Placental pericyte (primary cell): ENCODE results near the gene MOSPD3. TPM values are rescaled to one million over a fixed set of nuclear protein-coding genes. Genes with fewer than 3 reads are reported as not detected.

Experiments used
- small RNA-seq: library from RNA; depleted of rRNA; stranded (forward); fragments of <200 nt; gene quantifications from one replicate; pipeline ENCODE3, GENCODE V24; 2012; ENCODE audit warnings: low replicate concordance
- total RNA-seq: library from RNA; depleted of rRNA; stranded (reverse); fragments of >200 nt; gene quantifications from 2 replicates; pipeline ENCODE4 v1.2.3, GENCODE V29; 2012

MOSPD3 gene
- 7.0 and 9.0 TPM in 2 replicates for total RNA-seq

GRCh38 chr7:100611983-100612729, at the start of gene MOSPD3:
Gene MOSPD3 (plus strand): TSS chr7:100612540. CDS start chr7:100612792, 252 bp downstream.

GRCh38 chr7:100573691-100574361, 38.5 kb upstream of the MOSPD3 start, which contains the start of gene SAP25:
Gene SAP25 (minus strand): TSS chr7:100573900. CDS start chr7:100573742, 158 bp downstream.

GRCh38 chr7:100585511-100586265, 26.7 kb upstream of the MOSPD3 start, which contains the start of gene LRCH4:
Gene LRCH4 (minus strand): TSS chr7:100586129. CDS start chr7:100586100, 29 bp downstream.

GRCh38 chr7:100586266-100587025, 25.9 kb upstream of the MOSPD3 start, which contains the start of gene FBXO24:
Gene FBXO24 (plus strand): TSS chr7:100586328. CDS start chr7:100586626, 298 bp downstream.

GRCh38 chr7:100641463-100641859, 29.1 kb downstream of the MOSPD3 start, which contains the start of gene TFR2:
Gene TFR2 (minus strand): TSS chr7:100641552. CDS start chr7:100641509, 43 bp downstream.

GRCh38 chr7:100655908-100656674, 43.8 kb downstream of the MOSPD3 start, which contains the start of gene ACTL6B:
Gene ACTL6B (minus strand): TSS chr7:100656448. CDS start chr7:100656354, 94 bp downstream.

Small RNA genes within 50 kb of the gene (small RNA-seq; reads per million reads assigned to genes)
- not detected for gene SAP25

Other genes with a start within 250 kb of the MOSPD3 start
- not detected in 2 replicates for gene PILRA, start 239.1 kb upstream of the MOSPD3 start, total RNA-seq
- gene ZCWPW1, start 183.8 kb upstream of the MOSPD3 start, total RNA-seq = 0.43 and 0.88 TPM in 2 replicates
- 26.9 and 43.7 TPM in 2 replicates for gene MEPCE, start 182.7 kb upstream of the MOSPD3 start, total RNA-seq
- gene PPP1R35, start 176.0 kb upstream of the MOSPD3 start, total RNA-seq = 15.3 and 27.5 TPM in 2 replicates
- 0.72 and 0.88 TPM in 2 replicates for gene SPACDR, start 148.3 kb upstream of the MOSPD3 start, total RNA-seq
- 35.5 and 37.9 TPM in 2 replicates for gene TSC22D4, start 133.3 kb upstream of the MOSPD3 start, total RNA-seq
- 0.72 and 1.8 TPM in 2 replicates for gene NYAP1, start 128.6 kb upstream of the MOSPD3 start, total RNA-seq
- 7.0 and 13.9 TPM in 2 replicates for gene AGFG2, start 73.3 kb upstream of the MOSPD3 start, total RNA-seq
- gene SAP25, start 38.6 kb upstream of the MOSPD3 start, total RNA-seq = 0.72 TPM in 1 of 2 replicates, not detected in the other
- gene LRCH4, start 26.4 kb upstream of the MOSPD3 start, total RNA-seq = 32.8 and 52.5 TPM in 2 replicates
- gene FBXO24, start 26.2 kb upstream of the MOSPD3 start, total RNA-seq = 0.66 and 0.86 TPM in 2 replicates
- gene PCOLCE, start 10.2 kb upstream of the MOSPD3 start, total RNA-seq = 109 and 167 TPM in 2 replicates
- gene TFR2, start 29.0 kb downstream of the MOSPD3 start, total RNA-seq = 0.44 TPM in 1 of 2 replicates, not detected in the other
- not detected in 2 replicates for gene ACTL6B, start 43.9 kb downstream of the MOSPD3 start, total RNA-seq
- gene GNB2, start 61.2 kb downstream of the MOSPD3 start, total RNA-seq = 152 and 165 TPM in 2 replicates
- gene GIGYF1, start 81.7 kb downstream of the MOSPD3 start, total RNA-seq = 16.6 and 20.6 TPM in 2 replicates
- 19.5 and 57.0 TPM in 2 replicates for gene POP7, start 93.6 kb downstream of the MOSPD3 start, total RNA-seq
- not detected in 2 replicates for gene EPO, start 107.9 kb downstream of the MOSPD3 start, total RNA-seq
- gene ZAN, start 121.1 kb downstream of the MOSPD3 start, total RNA-seq = not detected in 2 replicates
- 58.1 and 61.5 TPM in 2 replicates for gene EPHB4, start 215.0 kb downstream of the MOSPD3 start, total RNA-seq
- gene SLC12A9, start 240.2 kb downstream of the MOSPD3 start, total RNA-seq = 16.9 and 27.5 TPM in 2 replicates